Brain microvascular endothelial cell (primary cell): Measurements from ENCODE around the gene HRCT1.

Experiments used
- DNase-seq: peaks from one replicate; pipeline ENCODE4 v3.0.0-alpha.2; 2020
- H3K27ac ChIP-seq: fragments of 250-450 bp; sonication (Bioruptor Pico); 2 replicates; pipeline ENCODE4 v1.5.1; 2020; ENCODE audit warnings: mild to moderate bottlenecking, moderate library complexity
- H3K27me3 ChIP-seq: fragments of 250-450 bp; sonication (Bioruptor Pico); replicated peaks from 2 replicates; pipeline ENCODE4 v1.5.1; 2020; ENCODE audit warnings: mild to moderate bottlenecking
- H3K36me3 ChIP-seq: fragments of 250-450 bp; sonication (Bioruptor Pico); replicated peaks from 2 replicates; pipeline ENCODE4 v1.5.1; 2020; ENCODE audit warnings: mild to moderate bottlenecking
- H3K4me3 ChIP-seq: 2 replicates; pipeline ENCODE4 v1.5.1; 2011; ENCODE audit warnings: low read depth, mild to moderate bottlenecking, control low read depth, low read length, moderate library complexity
- in situ Hi-C: cut with HindIII; loops from 2 replicates; pipeline ENCODE4 v1.10.0; 2017; ENCODE audit warnings: low sequenced_read_pairs, low pct_ligation_motif_present
- TF ChIP-seq, protein P1 (sequence below): IDR thresholded peaks from 2 replicates; pipeline ENCODE4 v1.5.1; 2011; ENCODE audit warnings: low read depth, mild to moderate bottlenecking, moderate library complexity, low read length, control low read depth, inconsistent platforms; ENCODE audit errors: missing control alignments

Gene HRCT1

GRCh38 chr9:35906923-35907699, 1.1 kb downstream of the HRCT1 start:
- in situ Hi-C loops = no loop called here
- TF ChIP-seq, protein P1, sequence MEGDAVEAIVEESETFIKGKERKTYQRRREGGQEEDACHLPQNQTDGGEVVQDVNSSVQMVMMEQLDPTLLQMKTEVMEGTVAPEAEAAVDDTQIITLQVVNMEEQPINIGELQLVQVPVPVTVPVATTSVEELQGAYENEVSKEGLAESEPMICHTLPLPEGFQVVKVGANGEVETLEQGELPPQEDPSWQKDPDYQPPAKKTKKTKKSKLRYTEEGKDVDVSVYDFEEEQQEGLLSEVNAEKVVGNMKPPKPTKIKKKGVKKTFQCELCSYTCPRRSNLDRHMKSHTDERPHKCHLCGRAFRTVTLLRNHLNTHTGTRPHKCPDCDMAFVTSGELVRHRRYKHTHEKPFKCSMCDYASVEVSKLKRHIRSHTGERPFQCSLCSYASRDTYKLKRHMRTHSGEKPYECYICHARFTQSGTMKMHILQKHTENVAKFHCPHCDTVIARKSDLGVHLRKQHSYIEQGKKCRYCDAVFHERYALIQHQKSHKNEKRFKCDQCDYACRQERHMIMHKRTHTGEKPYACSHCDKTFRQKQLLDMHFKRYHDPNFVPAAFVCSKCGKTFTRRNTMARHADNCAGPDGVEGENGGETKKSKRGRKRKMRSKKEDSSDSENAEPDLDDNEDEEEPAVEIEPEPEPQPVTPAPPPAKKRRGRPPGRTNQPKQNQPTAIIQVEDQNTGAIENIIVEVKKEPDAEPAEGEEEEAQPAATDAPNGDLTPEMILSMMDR = peak; percentile 25
- DNase-seq = peak; percentile 57
- peak overlapping the region; percentile 71 for H3K27ac ChIP-seq
- H3K27me3 ChIP-seq = no peaks in the 10 kb centered on the region
- peak overlapping the region; percentile 17 for H3K4me3 ChIP-seq
- H3K36me3 ChIP-seq = no peaks in the 10 kb centered on the region

DNA sequence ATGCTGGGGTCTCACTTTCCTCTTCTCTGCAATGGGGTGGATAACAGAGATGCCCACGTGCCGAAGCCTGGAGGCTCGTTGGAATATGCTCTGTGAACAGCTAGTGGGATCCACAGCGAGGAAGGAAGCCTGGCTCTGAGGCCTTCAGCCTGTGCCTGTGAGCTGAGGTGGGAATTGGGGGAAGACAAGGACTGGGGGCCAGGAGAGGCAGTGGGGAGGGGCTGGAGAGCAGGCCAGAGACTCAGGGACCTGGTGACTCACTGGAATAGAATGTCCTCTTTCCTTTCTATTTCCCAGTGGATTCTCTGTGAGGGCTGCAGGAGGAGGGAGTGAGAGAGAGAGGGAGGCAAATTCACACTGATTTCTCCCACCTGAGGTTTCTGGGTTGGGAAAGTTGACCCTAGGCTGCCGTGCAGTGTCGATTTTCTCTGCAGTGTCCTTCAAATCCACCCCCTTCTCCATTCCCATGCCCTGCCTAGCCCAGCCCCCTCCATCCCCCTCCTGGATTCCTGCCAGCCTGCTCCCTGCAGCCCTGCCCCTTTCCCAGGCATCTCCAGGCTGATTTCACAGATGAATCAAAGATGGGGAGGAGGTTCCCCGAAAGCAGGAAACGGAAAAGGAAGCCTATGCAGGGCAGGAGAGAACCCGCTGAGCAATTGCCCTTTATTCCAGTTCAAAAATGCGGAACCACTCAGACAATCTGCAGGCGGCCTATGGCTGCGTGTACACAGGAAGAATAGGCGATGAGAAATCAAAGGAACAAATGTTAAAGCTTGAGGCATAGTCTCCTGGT, 1.9 kb downstream of the HRCT1 start:
- Histone ChIP-seq H3K27me3 (no peaks in the 10 kb centered on the region), H3K36me3 (no peaks in the 10 kb centered on the region), H3K4me3 (peak overlapping the region; percentile 17), H3K27ac (peak overlapping the region; percentile 71)
- in situ Hi-C loops = no loop called here
- TF ChIP-seq, protein P1 = peak; percentile 12
- DNase-seq = peak; percentile 65

DNA sequence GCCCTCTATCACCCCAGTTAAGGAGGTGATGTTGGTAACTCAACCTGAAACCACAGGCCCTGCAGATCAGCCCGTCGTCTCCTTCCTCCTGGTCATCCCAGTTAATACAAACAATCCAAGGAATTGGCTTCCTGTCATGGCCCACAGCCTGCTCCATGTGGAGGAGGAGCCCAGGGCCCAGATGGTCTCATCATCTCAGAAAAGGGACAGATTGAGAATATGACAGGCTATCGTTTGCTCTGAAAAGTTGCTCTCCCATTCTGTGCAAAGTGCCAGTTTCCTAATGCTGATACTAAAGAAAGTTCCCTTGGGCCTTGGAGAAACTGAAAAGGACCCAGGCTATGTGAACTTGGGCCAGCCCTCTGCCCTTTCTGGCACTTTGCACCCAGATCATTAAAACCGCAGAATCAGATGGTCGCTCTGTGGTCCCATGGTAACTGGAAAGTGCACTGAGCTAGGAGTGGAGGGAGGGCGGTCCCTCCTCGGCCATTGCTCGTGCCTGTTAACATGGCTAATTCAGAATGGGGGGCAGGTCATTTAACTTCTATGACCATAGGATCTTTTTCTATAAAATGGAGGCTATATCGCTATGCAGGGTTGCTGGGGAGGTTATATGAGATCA, 2.6 kb downstream of the HRCT1 start:
- no peak for DNase-seq
- in situ Hi-C loops = no loop called here
- H3K27ac ChIP-seq = peak overlapping the region; percentile 71
- H3K27me3 ChIP-seq = no peaks in the 10 kb centered on the region
- no peaks in the 10 kb centered on the region for H3K36me3 ChIP-seq
- TF ChIP-seq, protein P1 = no peak
- H3K4me3 ChIP-seq = no peak overlapping the region

DNA sequence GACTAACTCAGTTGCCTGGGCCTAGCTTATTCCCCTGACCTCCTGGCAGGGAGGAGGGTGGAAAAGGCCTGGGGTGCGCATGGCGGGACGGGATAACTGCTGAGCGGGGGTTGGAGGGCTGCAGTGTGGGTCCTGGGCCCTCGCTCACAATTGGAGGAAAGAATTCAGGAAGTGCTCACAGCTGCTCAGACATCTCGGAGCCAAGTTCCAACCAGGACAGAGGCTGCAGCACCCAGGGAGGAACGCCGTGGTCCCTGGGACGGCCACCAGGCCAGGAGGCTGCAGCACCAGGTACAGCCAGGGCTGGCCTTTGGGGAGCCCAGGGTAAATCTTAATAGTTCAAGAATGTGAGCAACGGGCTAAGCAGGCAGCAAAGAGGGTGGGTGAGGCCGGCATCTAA, 3.3 kb downstream of the HRCT1 start, which contains the start of gene SPAAR:
SPAAR (plus strand) TSS at position 217 of the 400 bp plus-strand sequence. CDS start 974 bp downstream, outside the sequence.
- no peak for DNase-seq
- Histone ChIP-seq H3K36me3 (no peaks in the 10 kb centered on the region), H3K27ac (peak within 1 kb of the TSS; percentile 71), H3K4me3 (no peak within 1 kb of the TSS), H3K27me3 (no peaks in the 10 kb centered on the region)
- TF ChIP-seq, protein P1 = no peak
- in situ Hi-C loops = no loop called here

DNA sequence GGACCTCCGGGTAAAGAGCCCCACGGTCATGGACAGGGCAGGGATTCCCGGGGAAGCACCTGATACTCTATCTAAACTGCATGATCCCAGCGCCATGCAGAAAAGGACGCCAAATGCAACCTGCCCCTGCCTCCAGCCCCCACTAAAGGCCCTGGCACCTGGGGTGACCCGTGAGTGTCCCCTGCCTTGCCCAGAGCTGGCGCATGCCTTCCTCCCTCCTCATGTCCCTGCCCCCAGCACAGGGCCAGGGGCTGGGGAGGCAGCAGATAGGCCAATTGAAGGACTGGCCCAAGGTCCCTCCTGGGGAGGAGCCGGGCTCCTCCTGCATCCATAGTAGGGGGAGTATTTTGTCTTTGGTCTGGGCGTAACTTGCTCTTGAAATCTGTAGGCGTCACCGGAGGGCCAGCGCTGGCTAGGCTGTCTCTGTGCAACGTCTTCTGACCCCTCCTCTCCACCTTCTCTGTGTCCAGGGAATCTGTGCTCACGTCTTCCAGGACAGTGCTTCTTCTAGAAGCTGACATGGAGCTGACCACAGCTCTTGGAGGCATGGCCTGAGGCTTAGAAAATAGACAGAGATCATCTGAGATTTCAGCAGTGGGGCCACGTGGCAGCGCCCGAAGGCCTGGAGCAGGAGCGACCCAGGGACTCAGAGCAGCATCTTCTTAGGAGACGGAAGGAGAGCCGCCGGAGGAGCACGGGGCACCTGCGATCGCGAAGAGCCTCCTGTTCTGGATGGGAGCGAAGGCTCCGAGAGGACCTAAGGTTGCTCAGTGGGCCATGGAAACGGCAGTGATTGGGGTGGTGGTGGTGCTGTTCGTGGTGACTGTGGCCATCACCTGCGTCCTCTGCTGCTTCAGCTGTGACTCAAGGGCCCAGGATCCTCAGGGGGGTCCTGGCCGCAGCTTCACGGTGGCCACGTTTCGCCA, 3.9 kb downstream of the HRCT1 start:
- TF ChIP-seq, protein P1 = no peak
- Histone ChIP-seq H3K27ac (no peak overlapping the region), H3K27me3 (no peaks in the 10 kb centered on the region), H3K36me3 (no peaks in the 10 kb centered on the region), H3K4me3 (no peak overlapping the region)
- in situ Hi-C loops = no loop called here
- DNase-seq = no peak
